Measurements from ENCODE around the gene THAP8. TPM values are rescaled to one million over a fixed set of nuclear protein-coding genes. Genes with fewer than 3 reads are reported as not detected.

THAP8 gene
- total RNA-seq, 2 experiments from 2014 or later = 5.7 TPM

GRCh38 chr19:36032251-36033104 lies 21.6 kb downstream of the THAP8 start, which contains the start of gene CLIP3:
Gene CLIP3, minus strand, starts transcription at chr19:36032873. Its CDS starts 516 bp downstream, at chr19:36032357.
- H3K4me1 Mint-ChIP-seq = peaks cover 44% of the 10 kb centered on the region
- no peaks in the 10 kb centered on the region for H3K9me3 Mint-ChIP-seq
- H3K36me3 Mint-ChIP-seq (ENCODE audit: low read depth) = peaks cover 13% of the 10 kb centered on the region
- H3K4me3 Mint-ChIP-seq = peak within 1 kb of the TSS; percentile 29
- H3K27me3 Mint-ChIP-seq = no peaks in the 10 kb centered on the region
- ChIA-PET POLR2A (no interaction called here), CTCF (no interaction called here)
- no peak within 1 kb of the TSS for H3K27ac Mint-ChIP-seq
- no peak for DNase-seq

- H3K4me1 Mint-ChIP-seq = peaks cover 34% of the 10 kb centered on the region
- H3K27me3 Mint-ChIP-seq = no peaks in the 10 kb centered on the region
- no peak overlapping the region for H3K4me3 Mint-ChIP-seq
- DNase-seq = no peak
- CTCF ChIA-PET = no interaction called here
- H3K9me3 Mint-ChIP-seq = no peaks in the 10 kb centered on the region
- H3K36me3 Mint-ChIP-seq (ENCODE audit: low read depth) = peaks cover 15% of the 10 kb centered on the region
- POLR2A ChIA-PET = no interaction called here
- H3K27ac Mint-ChIP-seq = no peak overlapping the region
Measured at GRCh38 chr19:36031308-36031707, 22.8 kb downstream of the THAP8 start.

- no peak for DNase-seq
- POLR2A ChIA-PET = no interaction called here
- Mint-ChIP-seq H3K4me3 (no peak overlapping the region), H3K27ac (no peak overlapping the region), H3K4me1 (peaks cover 26% of the 10 kb centered on the region), H3K36me3 (ENCODE audit: low read depth) (peaks cover 15% of the 10 kb centered on the region), H3K27me3 (no peaks in the 10 kb centered on the region), H3K9me3 (no peaks in the 10 kb centered on the region)
- CTCF ChIA-PET = interaction anchor here (1.5 kb wide), 1 partner anchor 24 kb away, joined by 4 read pairs; the partner anchor contains the start of gene THAP8
Measured at GRCh38 chr19:36030264-36031148, 23.6 kb downstream of the THAP8 start.

GRCh38 chr19:36028313-36029041 lies 25.6 kb downstream of the THAP8 start:
- Mint-ChIP-seq H3K4me3 (no peak overlapping the region), H3K27me3 (no peaks in the 10 kb centered on the region), H3K9me3 (no peaks in the 10 kb centered on the region), H3K27ac (no peak overlapping the region), H3K4me1 (peaks cover 8% of the 10 kb centered on the region), H3K36me3 (ENCODE audit: low read depth) (peaks cover 7% of the 10 kb centered on the region)
- ChIA-PET CTCF (interaction anchor here (0.6 kb wide), 1 partner anchor 449 kb away, joined by 3 read pairs; no protein-coding TSS in a partner anchor), POLR2A (no interaction called here)
- no peak for DNase-seq

- H3K27me3 Mint-ChIP-seq = no peaks in the 10 kb centered on the region
- peaks cover 13% of the 10 kb centered on the region for H3K36me3 Mint-ChIP-seq (ENCODE audit: low read depth)
- POLR2A ChIA-PET = no interaction called here
- no peak for DNase-seq
- H3K4me3 Mint-ChIP-seq = no peak overlapping the region
- peaks cover 3% of the 10 kb centered on the region for H3K4me1 Mint-ChIP-seq
- H3K9me3 Mint-ChIP-seq = no peaks in the 10 kb centered on the region
- CTCF ChIA-PET = no interaction called here
- no peak overlapping the region for H3K27ac Mint-ChIP-seq
Measured at GRCh38 chr19:36027696-36028095, 26.4 kb downstream of the THAP8 start.

GRCh38 chr19:36026091-36026876 lies 27.8 kb downstream of the THAP8 start:
- peaks cover 14% of the 10 kb centered on the region for H3K36me3 Mint-ChIP-seq (ENCODE audit: low read depth)
- CTCF ChIA-PET = no interaction called here
- H3K9me3 Mint-ChIP-seq = no peaks in the 10 kb centered on the region

GRCh38 chr19:36025541-36025940 lies 28.5 kb downstream of the THAP8 start:
- Mint-ChIP-seq H3K4me3 (no peak overlapping the region), H3K36me3 (ENCODE audit: low read depth) (peaks cover 21% of the 10 kb centered on the region), H3K9me3 (no peaks in the 10 kb centered on the region), H3K4me1 (no peaks in the 10 kb centered on the region), H3K27me3 (no peaks in the 10 kb centered on the region), H3K27ac (no peak overlapping the region)
- no peak for DNase-seq
- ChIA-PET CTCF (interaction anchor here (0.7 kb wide), 1 partner anchor 515 kb away, joined by 4 read pairs; no protein-coding TSS in a partner anchor), POLR2A (no interaction called here)

More at GRCh38 chr19:36026091-36026876, 27.8 kb downstream of the THAP8 start:
- DNase-seq = no peak
- Mint-ChIP-seq H3K4me1 (no peaks in the 10 kb centered on the region), H3K27ac (peak overlapping the region; percentile 11), H3K4me3 (no peak overlapping the region), H3K27me3 (no peaks in the 10 kb centered on the region)
- POLR2A ChIA-PET = no interaction called here

- DNase-seq = no peak
- H3K9me3 Mint-ChIP-seq = no peaks in the 10 kb centered on the region
- ChIA-PET CTCF (no interaction called here), POLR2A (no interaction called here)
- no peaks in the 10 kb centered on the region for H3K27me3 Mint-ChIP-seq
- no peaks in the 10 kb centered on the region for H3K4me1 Mint-ChIP-seq
- H3K27ac Mint-ChIP-seq = no peak overlapping the region
- H3K4me3 Mint-ChIP-seq = no peak overlapping the region
- peaks cover 22% of the 10 kb centered on the region for H3K36me3 Mint-ChIP-seq (ENCODE audit: low read depth)
Measured at GRCh38 chr19:36023432-36023831, 30.7 kb downstream of the THAP8 start.

GRCh38 chr19:36019061-36019670 lies 34.9 kb downstream of the THAP8 start:
- DNase-seq = no peak
- peaks cover 24% of the 10 kb centered on the region for H3K36me3 Mint-ChIP-seq (ENCODE audit: low read depth)
- H3K27me3 Mint-ChIP-seq = no peaks in the 10 kb centered on the region
- ChIA-PET POLR2A (no interaction called here), CTCF (interaction anchor here (0.7 kb wide), 1 partner anchor 15 kb away, joined by 3 read pairs; no protein-coding TSS in a partner anchor)
- H3K9me3 Mint-ChIP-seq = no peaks in the 10 kb centered on the region
- H3K4me1 Mint-ChIP-seq = peaks cover 20% of the 10 kb centered on the region
- no peak overlapping the region for H3K27ac Mint-ChIP-seq
- no peak overlapping the region for H3K4me3 Mint-ChIP-seq

GRCh38 chr19:36014012-36014924 lies 39.8 kb downstream of the THAP8 start, which contains the start of gene ALKBH6:
Gene ALKBH6, minus strand, starts transcription at chr19:36014213. Its CDS starts 816 bp downstream, at chr19:36013397.
- DNase-seq = peak; percentile 100
- Mint-ChIP-seq H3K9me3 (no peaks in the 10 kb centered on the region), H3K27ac (peak within 1 kb of the TSS; percentile 89), H3K27me3 (no peaks in the 10 kb centered on the region), H3K36me3 (ENCODE audit: low read depth) (peaks cover 12% of the 10 kb centered on the region), H3K4me1 (peaks cover 45% of the 10 kb centered on the region), H3K4me3 (peak within 1 kb of the TSS; percentile 93)
- POLR2A ChIA-PET = interaction anchor here (0.9 to 2.8 kb wide), 12 partner anchors 10 to 366 kb away, joined by 3 to 16 read pairs (median 5); partner anchors contain the start of genes COX6B1, POLR2I, SDHAF1 and TBCB
- CTCF ChIA-PET = interaction anchor here (0.7 to 2.1 kb wide), 8 partner anchors 16 to 132 kb away, joined by 3 to 10 read pairs (median 4); partner anchors contain the start of gene THAP8

Measured in activated CD4-positive, alpha-beta memory T cell treated with anti-CD3 and anti-CD28 coated beads, Interleukin-2, amount 10 ng/mL, durations not matched to agents 7 days and 5 days (primary cell).